ENCODE results near the gene ZNF460. TPM values are rescaled to one million over a fixed set of nuclear protein-coding genes. Genes with fewer than 3 reads are reported as not detected.
A peak's percentile ranks its signal among the peaks of the same experiment; 100 is the strongest.

Gene ZNF460
- total RNA-seq, 1 donor from 2014 or later, result 105 TPM

- peaks cover 8% of the 10 kb centered on the region for H3K36me3 ChIP-seq (ENCODE audit: insufficient read depth, low read length)
- H3K9ac ChIP-seq (ENCODE audit: low read length), result peak overlapping the region; percentile 98
- H3K27me3 ChIP-seq (ENCODE audit: insufficient read depth, low read length), result no peaks in the 10 kb centered on the region
- H4K20me1 ChIP-seq (ENCODE audit: insufficient read depth, low read length), result peaks cover 34% of the 10 kb centered on the region
- peak overlapping the region; percentile 79 for H3K4me3 ChIP-seq (ENCODE audit: insufficient read depth, low read depth, low read length)
- peaks cover 44% of the 10 kb centered on the region for H3K79me2 ChIP-seq (ENCODE audit: insufficient read depth, low read length)
- H3K9me3 ChIP-seq (ENCODE audit: insufficient read depth, low read depth, low read length), result no peaks in the 10 kb centered on the region
- Mint-ChIP-seq H3K36me3 (ENCODE audit: low read depth, unreplicated experiment) (peaks cover 11% of the 10 kb centered on the region), H3K27ac (ENCODE audit: unreplicated experiment) (no peak overlapping the region), H3K4me1 (ENCODE audit: low read depth, unreplicated experiment) (peaks cover 37% of the 10 kb centered on the region), H3K4me3 (ENCODE audit: unreplicated experiment) (no peak overlapping the region), H3K27me3 (ENCODE audit: low read depth, unreplicated experiment) (no peaks in the 10 kb centered on the region), H3K9me3 (ENCODE audit: unreplicated experiment) (peaks cover 6% of the 10 kb centered on the region)
- TF ChIP-seq CTCF (IDR thresholded peaks at IDR 0.05; ENCODE audit: insufficient read depth, low read depth, low read length) (no peak), EZH2 (IDR thresholded peaks at IDR 0.05; ENCODE audit: insufficient read depth, low read length) (no peak)
- H3K27ac ChIP-seq (ENCODE audit: low read depth, low read length), result peak overlapping the region; percentile 99
- peak overlapping the region; percentile 90 for H3K4me2 ChIP-seq (ENCODE audit: low read length)
- FAIRE-seq (no peak), DNase-seq (ENCODE audit: low read depth) (peak; percentile 99)
- peaks cover 22% of the 10 kb centered on the region for H3K4me1 ChIP-seq (ENCODE audit: insufficient read depth, low read length)
- peak overlapping the region; percentile 88 for H2AFZ ChIP-seq (ENCODE audit: low read depth, low read length)
Observed at GRCh38 chr19:57279418-57280164, 694 bp upstream of the ZNF460 start.

GRCh38 chr19:57280962-57281400 is 696 bp downstream of the ZNF460 start:
- Mint-ChIP-seq H3K4me3 (ENCODE audit: unreplicated experiment) (no peak overlapping the region), H3K4me1 (ENCODE audit: low read depth, unreplicated experiment) (peaks cover 40% of the 10 kb centered on the region), H3K9me3 (ENCODE audit: unreplicated experiment) (peaks cover 4% of the 10 kb centered on the region), H3K27ac (ENCODE audit: unreplicated experiment) (no peak overlapping the region), H3K27me3 (ENCODE audit: low read depth, unreplicated experiment) (no peaks in the 10 kb centered on the region), H3K36me3 (ENCODE audit: low read depth, unreplicated experiment) (peaks cover 18% of the 10 kb centered on the region)
- H3K4me3 ChIP-seq (ENCODE audit: insufficient read depth, low read depth, low read length), result peak overlapping the region; percentile 79
- peak overlapping the region; percentile 90 for H3K4me2 ChIP-seq (ENCODE audit: low read length)
- peak overlapping the region; percentile 99 for H3K27ac ChIP-seq (ENCODE audit: low read depth, low read length)
- H3K9me3 ChIP-seq (ENCODE audit: insufficient read depth, low read depth, low read length), result no peaks in the 10 kb centered on the region
- peaks cover 48% of the 10 kb centered on the region for H4K20me1 ChIP-seq (ENCODE audit: insufficient read depth, low read length)
- DNase-seq (ENCODE audit: low read depth) (no peak), FAIRE-seq (no peak)
- peaks cover 22% of the 10 kb centered on the region for H3K4me1 ChIP-seq (ENCODE audit: insufficient read depth, low read length)
- H3K36me3 ChIP-seq (ENCODE audit: insufficient read depth, low read length), result peaks cover 19% of the 10 kb centered on the region
- H2AFZ ChIP-seq (ENCODE audit: low read depth, low read length), result no peak overlapping the region
- no peaks in the 10 kb centered on the region for H3K27me3 ChIP-seq (ENCODE audit: insufficient read depth, low read length)
- TF ChIP-seq CTCF (IDR thresholded peaks at IDR 0.05; ENCODE audit: insufficient read depth, low read depth, low read length) (no peak), EZH2 (IDR thresholded peaks at IDR 0.05; ENCODE audit: insufficient read depth, low read length) (no peak)
- H3K79me2 ChIP-seq (ENCODE audit: insufficient read depth, low read length), result peaks cover 58% of the 10 kb centered on the region
- peak overlapping the region; percentile 98 for H3K9ac ChIP-seq (ENCODE audit: low read length)
